Activated naive CD4-positive, alpha-beta T cell treated with anti-CD3 and anti-CD28 coated beads, Interleukin-2, amount 50 U/mL, for 24 hours (primary cell): ENCODE results near the gene RPLP1.
"Not testable (repeated sequence)": the region's sequence is repeated elsewhere in the genome, so short reads cannot be mapped to it uniquely, and the experiment has no call there.

Source experiments
- H3K27ac Mint-ChIP-seq: one replicate; pipeline ENCODE4 v1.8.0; 2021; ENCODE audit warnings: mild to moderate bottlenecking, mixed read lengths
- H3K27me3 Mint-ChIP-seq: one replicate; pipeline ENCODE4 v1.8.0; 2021; ENCODE audit warnings: mixed read lengths
- H3K36me3 Mint-ChIP-seq: one replicate; pipeline ENCODE4 v1.8.0; 2021; ENCODE audit warnings: mixed read lengths
- H3K4me1 Mint-ChIP-seq: one replicate; pipeline ENCODE4 v1.8.0; 2021; ENCODE audit warnings: mixed read lengths
- H3K4me3 Mint-ChIP-seq: one replicate; pipeline ENCODE4 v1.8.0; 2021; ENCODE audit warnings: mild to moderate bottlenecking, mixed read lengths
- H3K9me3 Mint-ChIP-seq: one replicate; pipeline ENCODE4 v1.8.0; 2021; ENCODE audit warnings: mixed read lengths

The RPLP1 gene

DNA sequence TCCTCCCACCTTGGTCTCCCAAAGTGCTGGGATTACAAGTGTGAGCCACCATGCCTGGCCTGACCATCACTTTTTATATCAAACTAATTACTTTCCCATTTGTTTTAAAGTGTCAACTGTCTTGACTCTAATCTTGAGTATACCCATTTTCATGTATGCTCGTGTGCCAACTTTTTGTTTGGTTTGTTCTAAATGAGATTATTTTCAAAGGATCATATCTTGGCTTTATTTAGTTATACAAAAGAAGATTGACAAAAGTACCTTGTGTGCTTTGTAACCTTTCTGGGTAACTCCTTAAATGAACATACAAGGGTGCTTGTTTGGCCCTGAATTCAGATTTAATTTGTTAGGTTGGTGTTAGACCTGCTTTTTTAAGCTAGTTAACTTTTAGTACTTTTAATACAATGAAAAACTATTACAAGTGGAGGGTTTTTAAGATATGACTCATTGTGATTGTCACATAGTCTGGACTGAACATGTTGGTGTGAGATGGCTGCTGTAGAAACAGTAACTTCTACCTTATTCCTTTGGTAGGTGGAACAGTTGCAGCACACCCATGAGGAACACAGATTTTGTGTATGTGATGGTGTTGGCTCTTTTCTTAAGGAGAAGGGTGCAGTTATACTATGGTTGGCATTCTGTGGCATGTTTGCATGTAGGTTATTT, 27.7 kb upstream of the RPLP1 start:
- H3K4me1 Mint-ChIP-seq, result no peaks in the 10 kb centered on the region
- no peak overlapping the region for H3K27ac Mint-ChIP-seq
- no peaks in the 10 kb centered on the region for H3K9me3 Mint-ChIP-seq
- H3K27me3 Mint-ChIP-seq, result no peaks in the 10 kb centered on the region
- H3K4me3 Mint-ChIP-seq, result no peak overlapping the region
- no peaks in the 10 kb centered on the region for H3K36me3 Mint-ChIP-seq

DNA sequence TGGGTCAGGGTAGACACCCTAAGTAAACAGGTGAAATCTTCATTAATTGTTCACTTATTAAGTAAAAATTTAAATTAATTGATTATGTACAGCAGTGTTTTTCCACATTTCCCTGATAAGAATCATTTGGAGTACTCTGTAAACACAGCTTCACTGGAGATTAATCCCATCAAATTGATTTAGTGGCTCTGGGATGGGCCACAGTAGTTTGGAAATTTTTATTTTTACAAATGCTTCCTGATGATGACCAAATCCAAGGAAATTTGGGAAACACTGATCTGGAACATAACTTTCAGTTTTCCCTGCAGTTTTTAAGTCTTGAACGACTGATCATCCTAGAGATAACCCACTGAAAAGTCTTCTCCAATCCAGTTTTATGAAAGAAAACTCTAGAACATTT, 18.8 kb upstream of the RPLP1 start:
- Mint-ChIP-seq H3K4me3 (no peak overlapping the region), H3K27ac (no peak overlapping the region), H3K4me1 (no peaks in the 10 kb centered on the region), H3K36me3 (no peaks in the 10 kb centered on the region), H3K9me3 (no peaks in the 10 kb centered on the region), H3K27me3 (no peaks in the 10 kb centered on the region)

DNA sequence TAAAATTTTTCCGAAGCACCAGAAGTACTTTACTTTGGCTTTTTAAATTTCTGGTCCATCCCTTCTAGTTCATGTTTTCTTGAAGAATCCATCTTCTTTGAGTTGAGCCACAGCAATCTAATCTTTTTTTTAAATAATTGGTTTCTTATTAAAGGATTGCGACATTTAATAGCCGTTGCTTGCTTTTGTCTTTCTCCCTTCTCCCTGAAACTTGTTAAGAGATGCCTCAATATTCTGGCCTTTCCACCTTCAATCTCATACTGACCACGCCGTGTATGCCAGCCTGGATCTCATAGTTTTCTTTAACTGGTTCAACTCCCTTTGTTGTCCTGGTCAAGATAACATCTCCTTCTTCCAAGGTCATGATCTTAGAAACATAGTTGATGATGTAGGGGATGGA, 18.4 kb upstream of the RPLP1 start:
- Mint-ChIP-seq H3K27me3 (no peaks in the 10 kb centered on the region), H3K36me3 (no peaks in the 10 kb centered on the region), H3K4me1 (no peaks in the 10 kb centered on the region)

DNA sequence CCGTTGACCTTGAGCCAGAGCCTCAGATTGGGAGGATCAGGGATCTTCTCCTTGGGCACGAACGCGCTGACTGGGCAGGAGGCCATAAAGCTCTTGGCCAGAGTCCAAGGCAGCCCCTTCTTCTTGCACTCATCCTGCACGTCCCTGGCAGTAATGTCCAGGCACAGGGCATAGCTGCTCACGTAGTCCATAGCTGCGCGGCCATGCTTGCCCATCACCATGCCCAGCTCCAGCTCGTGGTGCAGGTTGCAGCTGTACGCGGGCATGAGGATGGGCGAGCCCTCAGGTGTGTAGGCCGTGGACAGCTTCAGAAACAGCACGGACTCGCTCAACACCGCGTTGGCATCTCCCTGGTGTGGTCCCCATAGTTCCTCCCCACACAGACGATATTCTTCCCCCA, 17.9 kb upstream of the RPLP1 start:
- Mint-ChIP-seq H3K4me1 (no peaks in the 10 kb centered on the region), H3K4me3 (no peak overlapping the region), H3K36me3 (no peaks in the 10 kb centered on the region), H3K9me3 (no peaks in the 10 kb centered on the region), H3K27me3 (no peaks in the 10 kb centered on the region), H3K27ac (no peak overlapping the region)

More for the DNA sequence above, 18.4 kb upstream of the RPLP1 start:
- Mint-ChIP-seq H3K4me3 (no peak overlapping the region), H3K9me3 (no peaks in the 10 kb centered on the region), H3K27ac (no peak overlapping the region)

DNA sequence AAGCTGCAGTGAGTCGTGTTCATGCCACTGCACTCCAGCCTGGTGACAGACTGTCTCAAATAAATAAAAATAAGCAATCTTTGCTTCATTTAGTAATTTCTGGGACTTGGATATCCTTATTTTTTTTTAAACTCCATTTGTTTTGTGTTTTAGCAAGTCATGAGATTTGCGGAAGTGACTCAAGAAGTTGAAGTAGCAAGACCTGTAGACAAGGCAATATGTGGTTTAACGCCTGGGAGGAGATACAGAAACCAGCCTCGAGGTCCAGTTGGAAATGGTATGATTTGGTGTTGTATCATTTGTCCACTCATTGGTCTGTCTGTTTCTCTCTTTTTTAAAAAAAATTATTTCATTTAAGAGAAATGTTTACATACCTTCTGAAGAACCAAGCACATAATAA, 16.6 kb upstream of the RPLP1 start:
- Mint-ChIP-seq H3K9me3 (no peaks in the 10 kb centered on the region), H3K27me3 (no peaks in the 10 kb centered on the region), H3K27ac (no peak overlapping the region), H3K4me3 (no peak overlapping the region), H3K4me1 (no peaks in the 10 kb centered on the region), H3K36me3 (no peaks in the 10 kb centered on the region)

DNA sequence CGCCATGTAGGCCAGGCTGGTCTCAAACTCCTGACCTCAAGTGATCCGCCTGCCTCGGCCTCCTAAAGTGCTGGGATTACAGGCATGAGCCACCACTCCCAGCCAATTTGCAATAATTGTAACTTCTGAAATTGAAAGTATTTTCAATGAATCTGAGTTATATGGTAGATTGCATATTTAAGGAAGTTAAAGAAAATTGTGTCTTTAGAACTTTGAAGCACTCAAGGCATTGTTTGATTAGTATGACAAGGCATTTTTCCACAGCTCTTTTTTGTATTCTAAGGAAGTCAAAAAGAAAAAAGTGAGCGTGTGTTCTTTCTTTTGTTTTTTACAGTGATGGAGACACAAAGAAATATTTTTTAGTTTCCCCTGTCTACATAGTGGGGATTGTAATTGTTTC, 15.7 kb upstream of the RPLP1 start:
- Mint-ChIP-seq H3K27ac (no peak overlapping the region), H3K27me3 (no peaks in the 10 kb centered on the region), H3K4me1 (no peaks in the 10 kb centered on the region), H3K9me3 (no peaks in the 10 kb centered on the region), H3K4me3 (no peak overlapping the region), H3K36me3 (no peaks in the 10 kb centered on the region)

DNA sequence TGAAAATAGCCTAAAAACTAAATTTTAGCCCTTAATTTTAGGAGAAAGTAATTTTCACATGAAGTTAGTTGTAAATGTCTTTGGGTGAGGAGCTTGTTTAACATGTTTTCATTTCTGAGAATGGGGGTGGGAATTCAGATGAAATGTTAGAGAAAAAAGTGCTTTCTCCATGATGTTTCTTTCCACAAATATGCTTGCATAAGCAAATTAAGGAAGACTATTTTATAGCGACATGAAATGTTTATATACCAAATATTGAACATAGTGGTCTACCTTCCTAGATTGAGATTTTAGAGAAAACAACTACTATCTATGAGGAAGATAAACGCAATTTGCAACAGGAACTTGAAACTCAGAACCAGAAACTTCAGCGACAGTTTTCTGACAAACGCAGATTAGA, 13.0 kb upstream of the RPLP1 start:
- Mint-ChIP-seq H3K36me3 (no peaks in the 10 kb centered on the region), H3K9me3 (no peaks in the 10 kb centered on the region), H3K4me3 (no peak overlapping the region), H3K27ac (no peak overlapping the region), H3K27me3 (no peaks in the 10 kb centered on the region), H3K4me1 (peaks cover 16% of the 10 kb centered on the region)

DNA sequence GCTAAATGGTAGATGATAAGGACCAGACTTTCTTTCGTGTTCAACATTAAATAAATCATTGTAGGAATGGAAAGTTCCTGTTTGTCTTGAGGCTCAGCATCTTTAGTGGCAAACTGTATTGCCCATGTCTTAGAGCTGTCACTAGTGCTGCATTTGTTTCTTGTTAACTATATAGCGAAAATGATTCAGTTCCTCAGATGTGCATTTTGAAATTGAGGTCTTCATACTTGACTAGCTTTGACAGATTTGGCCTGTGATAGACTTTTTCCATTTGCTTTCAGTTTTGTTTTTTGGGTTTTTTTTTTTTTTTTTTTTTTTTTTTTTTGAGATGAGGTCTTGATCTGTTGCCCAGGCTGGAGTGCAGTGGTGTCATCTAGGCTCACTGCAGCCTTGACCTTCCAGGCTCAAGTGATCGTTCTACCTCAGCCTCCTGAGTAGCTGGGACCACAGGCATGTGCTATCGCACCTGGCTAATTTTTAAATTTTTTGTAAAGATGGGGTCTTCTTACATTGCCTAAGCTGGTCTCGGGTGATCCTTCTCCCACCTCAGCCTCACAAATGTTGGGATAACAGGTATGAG, 9.5 kb upstream of the RPLP1 start:
- peak overlapping the region; percentile 62 for H3K27ac Mint-ChIP-seq
- peak overlapping the region; percentile 36 for H3K4me3 Mint-ChIP-seq
- no peaks in the 10 kb centered on the region for H3K36me3 Mint-ChIP-seq
- H3K9me3 Mint-ChIP-seq, result no peaks in the 10 kb centered on the region
- H3K4me1 Mint-ChIP-seq, result peaks cover 16% of the 10 kb centered on the region
- H3K27me3 Mint-ChIP-seq, result no peaks in the 10 kb centered on the region

DNA sequence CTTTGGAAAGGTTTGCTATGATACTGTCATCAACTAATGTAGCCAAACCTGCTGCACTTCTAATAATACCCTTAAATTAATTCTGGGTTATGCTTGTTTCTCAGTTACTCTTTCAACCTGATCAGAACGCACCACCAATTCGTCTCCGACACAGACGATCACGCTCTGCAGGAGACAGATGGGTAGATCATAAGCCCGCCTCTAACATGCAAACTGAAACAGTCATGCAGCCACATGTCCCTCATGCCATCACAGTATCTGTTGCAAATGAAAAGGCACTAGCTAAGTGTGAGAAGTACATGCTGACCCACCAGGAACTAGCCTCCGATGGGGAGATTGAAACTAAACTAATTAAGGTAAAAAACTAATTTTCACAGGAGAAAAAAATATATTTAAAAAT, 7.9 kb upstream of the RPLP1 start:
- H3K27ac Mint-ChIP-seq, result no peak overlapping the region

DNA sequence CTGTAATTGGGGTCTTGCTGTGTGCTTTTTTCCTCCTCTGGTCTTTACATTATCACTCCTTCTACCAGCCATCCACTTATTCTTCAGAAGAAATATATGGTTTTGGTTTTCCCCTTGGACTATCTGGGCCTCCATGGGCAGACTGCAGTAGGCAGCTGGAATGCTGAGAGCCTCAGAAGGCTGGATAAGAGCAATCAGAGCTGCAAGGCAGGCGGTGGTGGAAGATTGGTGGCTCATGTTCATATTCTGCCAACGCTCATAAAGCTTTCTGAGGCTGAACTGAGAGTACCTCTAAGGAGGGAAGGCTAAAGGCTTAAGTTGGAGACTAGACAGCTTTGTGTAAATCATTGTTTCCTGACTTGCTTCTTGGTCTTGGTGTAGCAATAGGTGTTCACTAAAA, 5.7 kb upstream of the RPLP1 start:
- H3K4me3 Mint-ChIP-seq, result no peak overlapping the region
- no peaks in the 10 kb centered on the region for H3K27me3 Mint-ChIP-seq
- no peaks in the 10 kb centered on the region for H3K9me3 Mint-ChIP-seq
- no peak overlapping the region for H3K27ac Mint-ChIP-seq
- H3K36me3 Mint-ChIP-seq, result no peaks in the 10 kb centered on the region
- peaks cover 22% of the 10 kb centered on the region for H3K4me1 Mint-ChIP-seq

More for the DNA sequence above, 7.9 kb upstream of the RPLP1 start:
- H3K27me3 Mint-ChIP-seq, result no peaks in the 10 kb centered on the region
- peaks cover 16% of the 10 kb centered on the region for H3K4me1 Mint-ChIP-seq
- H3K36me3 Mint-ChIP-seq, result no peaks in the 10 kb centered on the region
- no peaks in the 10 kb centered on the region for H3K9me3 Mint-ChIP-seq
- no peak overlapping the region for H3K4me3 Mint-ChIP-seq

DNA sequence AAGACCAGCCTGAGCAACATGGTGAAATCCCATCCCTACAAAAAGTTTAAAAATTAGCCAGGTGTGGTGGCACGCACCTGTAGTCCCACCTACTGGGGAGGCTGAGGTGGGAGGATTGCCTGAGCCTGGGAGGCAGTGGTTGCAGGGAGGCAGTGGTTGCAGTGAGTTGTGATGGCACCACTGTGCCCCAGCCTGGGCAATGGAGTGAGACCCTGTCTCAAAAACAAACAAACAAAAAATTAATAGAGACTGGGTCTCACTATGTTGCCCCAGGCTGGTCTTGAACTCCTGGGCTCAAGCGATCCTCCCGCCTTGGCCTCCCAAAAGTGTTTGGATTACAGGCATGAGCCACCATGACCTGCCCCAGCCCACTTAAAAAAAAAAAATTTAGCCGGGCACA, 2.4 kb upstream of the RPLP1 start:
- H3K27me3 Mint-ChIP-seq, H3K9me3 Mint-ChIP-seq, H3K4me3 Mint-ChIP-seq, H3K27ac Mint-ChIP-seq: not testable (repeated sequence)
- H3K36me3 Mint-ChIP-seq, result peaks cover 20% of the 10 kb centered on the region
- peaks cover 22% of the 10 kb centered on the region for H3K4me1 Mint-ChIP-seq

DNA sequence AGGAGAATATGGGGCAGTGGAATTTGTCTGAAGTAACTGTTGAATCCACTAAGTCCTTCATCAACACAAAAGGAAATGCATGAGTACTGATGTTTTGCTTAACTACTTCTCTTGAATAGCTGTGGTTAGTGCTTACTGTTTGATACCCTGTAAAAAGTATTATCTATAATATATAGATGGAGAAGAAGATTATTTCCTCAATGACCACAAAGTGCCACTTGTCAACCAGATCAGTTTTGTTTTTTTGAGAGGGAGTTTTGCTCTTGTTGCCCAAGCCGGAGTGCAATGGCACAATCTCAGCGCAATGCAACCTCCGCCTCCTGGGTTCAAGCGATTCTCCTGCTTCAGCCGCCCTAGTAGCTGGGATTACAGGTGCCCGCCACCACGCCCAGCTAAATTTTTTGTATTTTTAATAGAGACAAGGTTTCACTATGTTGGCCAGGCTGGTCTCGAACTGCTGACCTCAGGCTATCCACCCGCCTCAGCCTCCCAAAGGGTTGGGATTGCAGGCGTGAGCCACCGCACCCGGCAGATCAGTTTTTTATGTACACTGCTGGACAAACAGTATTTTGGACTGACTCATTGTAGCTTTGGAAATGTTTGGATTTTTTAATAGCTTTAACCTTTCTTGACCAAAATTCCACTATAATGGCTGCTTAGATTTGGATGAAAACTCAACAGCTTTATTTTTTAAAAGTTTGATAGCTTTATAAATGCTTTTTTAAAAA, 1.5 kb upstream of the RPLP1 start:
- Mint-ChIP-seq H3K27ac (peak overlapping the region; percentile 8), H3K4me1 (peaks cover 31% of the 10 kb centered on the region), H3K9me3 (no peaks in the 10 kb centered on the region), H3K4me3 (peak overlapping the region; percentile 99), H3K36me3 (peaks cover 27% of the 10 kb centered on the region), H3K27me3 (no peaks in the 10 kb centered on the region)

DNA sequence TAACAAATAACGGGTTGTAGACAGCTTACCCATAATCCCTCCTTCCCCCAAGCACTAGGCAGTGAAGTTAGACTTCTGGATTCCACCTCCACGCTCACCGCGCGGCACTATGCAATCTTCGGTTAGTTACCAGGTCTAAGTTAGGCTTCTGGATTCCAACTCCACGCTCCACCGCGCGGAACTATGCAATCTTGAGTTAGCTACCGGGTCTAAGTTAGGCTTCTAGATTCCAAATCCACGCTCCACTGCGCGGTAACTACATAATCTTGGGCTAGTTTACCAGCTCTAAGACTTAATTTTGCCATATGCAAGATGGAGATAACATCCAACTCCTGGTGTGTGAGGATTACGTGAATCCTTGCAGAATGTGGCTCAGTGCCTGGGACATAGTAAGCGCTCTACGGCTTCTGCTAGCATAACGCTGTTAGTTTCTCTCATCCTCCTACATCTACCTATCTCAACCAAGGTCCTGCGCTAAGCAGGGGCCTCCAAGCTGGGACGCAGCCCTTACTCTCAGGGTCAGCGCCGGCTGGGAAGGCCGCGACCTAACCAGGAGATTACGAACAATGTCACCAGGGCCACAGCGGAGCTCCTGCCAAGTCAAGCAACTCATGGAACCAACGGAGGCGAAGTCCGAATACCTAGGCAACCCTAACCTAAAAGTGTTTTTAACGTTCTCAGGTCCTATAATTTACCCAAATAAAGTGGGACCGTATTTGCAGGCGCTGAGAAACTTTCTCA, 497 bp upstream of the RPLP1 start:
- Mint-ChIP-seq H3K4me1 (peaks cover 34% of the 10 kb centered on the region), H3K9me3 (no peaks in the 10 kb centered on the region)

DNA sequence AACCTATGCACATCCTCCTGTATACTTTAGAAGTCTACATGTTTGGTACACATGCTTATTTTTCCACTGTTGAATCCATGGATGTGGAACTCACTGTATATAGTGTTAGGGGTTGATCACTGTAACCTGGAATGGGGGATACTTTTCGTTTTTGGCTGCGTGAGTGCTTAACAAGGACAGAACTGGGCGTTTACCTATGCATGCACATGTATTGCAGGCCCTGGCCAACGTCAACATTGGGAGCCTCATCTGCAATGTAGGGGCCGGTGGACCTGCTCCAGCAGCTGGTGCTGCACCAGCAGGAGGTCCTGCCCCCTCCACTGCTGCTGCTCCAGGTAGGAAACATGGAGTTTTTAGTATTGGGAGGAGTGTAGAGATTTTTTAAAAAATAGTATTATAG, 2.3 kb downstream of the RPLP1 start:
- no peaks in the 10 kb centered on the region for H3K9me3 Mint-ChIP-seq
- peaks cover 42% of the 10 kb centered on the region for H3K4me1 Mint-ChIP-seq
- H3K36me3 Mint-ChIP-seq, result peaks cover 32% of the 10 kb centered on the region
- no peaks in the 10 kb centered on the region for H3K27me3 Mint-ChIP-seq
- H3K27ac Mint-ChIP-seq, result peak overlapping the region; percentile 87
- H3K4me3 Mint-ChIP-seq, result peak overlapping the region; percentile 99

More for the DNA sequence above, 497 bp upstream of the RPLP1 start:
- Mint-ChIP-seq H3K27ac (peak overlapping the region; percentile 99), H3K27me3 (no peaks in the 10 kb centered on the region), H3K4me3 (peak overlapping the region; percentile 99), H3K36me3 (peaks cover 30% of the 10 kb centered on the region)

DNA sequence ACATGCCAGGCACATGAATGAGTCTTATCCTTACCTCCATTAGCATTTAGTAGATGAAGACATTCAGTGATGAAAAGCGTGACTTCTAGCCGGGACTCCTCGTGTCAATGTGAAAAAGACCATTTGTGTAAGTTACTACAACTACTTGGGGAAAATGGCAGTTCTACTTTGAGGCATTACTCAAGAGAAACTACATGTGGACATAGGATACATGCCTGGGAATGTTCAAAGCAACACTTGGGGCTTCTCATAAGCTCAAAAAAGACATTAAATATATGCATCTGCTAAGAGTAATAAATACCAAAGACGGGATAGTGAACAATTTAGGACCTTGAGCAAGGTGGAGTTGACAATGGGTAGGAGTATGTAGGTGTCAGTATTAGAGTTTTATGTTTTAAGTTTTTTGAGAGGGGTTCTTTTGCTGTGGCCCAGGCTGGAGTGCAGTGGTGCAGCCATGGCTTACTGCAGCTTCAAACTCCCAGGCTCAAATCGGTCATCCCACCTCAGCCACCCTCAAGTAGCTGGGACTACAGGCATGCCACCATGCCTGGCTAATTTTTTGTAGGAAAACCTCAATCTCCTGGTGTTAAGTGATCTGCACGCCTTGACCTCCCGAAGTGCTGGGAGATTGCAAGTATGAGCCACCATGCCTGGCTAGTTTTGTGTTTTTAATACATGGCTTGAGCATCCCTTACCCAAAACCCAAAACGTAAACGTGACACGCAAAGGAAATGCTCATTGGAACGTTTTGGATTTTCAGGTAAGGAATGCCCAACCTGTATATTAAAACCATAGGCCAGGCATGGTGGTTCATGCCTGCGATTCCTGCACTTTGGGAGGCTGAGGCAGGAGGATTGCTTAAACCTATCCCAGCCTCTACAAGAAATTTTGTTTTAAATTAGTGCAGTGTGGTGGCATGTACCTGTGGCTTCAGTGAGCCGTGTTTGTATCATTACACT, 3.9 kb downstream of the RPLP1 start:
- H3K36me3 Mint-ChIP-seq, result peaks cover 32% of the 10 kb centered on the region
- H3K27me3 Mint-ChIP-seq, result no peaks in the 10 kb centered on the region
- H3K9me3 Mint-ChIP-seq, result no peaks in the 10 kb centered on the region
- H3K4me3 Mint-ChIP-seq, result peak overlapping the region; percentile 99
- peak overlapping the region; percentile 76 for H3K27ac Mint-ChIP-seq
- H3K4me1 Mint-ChIP-seq, result peaks cover 54% of the 10 kb centered on the region
